Measurements from ENCODE around the gene AFG3L2. TPM values are rescaled to one million over a fixed set of nuclear protein-coding genes. Genes with fewer than 3 reads are reported as not detected.

Gene AFG3L2
- total and polyA plus RNA-seq, 2 experiments from 2014 or later, result 50.3 to 105 TPM

DNA sequence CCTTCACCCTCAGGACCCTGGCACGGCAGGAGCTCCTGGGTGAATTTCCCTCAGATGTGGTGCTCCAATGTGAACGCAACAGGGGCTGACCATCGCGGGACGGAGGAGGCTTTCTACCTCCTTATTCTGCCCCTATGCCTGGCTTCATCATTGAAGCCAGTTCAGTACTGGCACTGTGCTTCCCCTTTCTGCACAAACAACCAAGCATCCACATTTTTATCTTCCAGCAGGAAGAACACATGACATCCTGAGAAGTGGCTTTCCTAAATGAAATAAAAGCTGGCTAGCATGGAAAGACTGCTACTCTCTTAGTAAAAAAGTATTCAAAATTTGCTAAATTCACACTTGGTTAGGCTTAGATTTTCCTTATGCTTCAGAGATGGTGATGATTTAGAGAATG lies 24.8 kb downstream of the AFG3L2 start:
- Mint-ChIP-seq H3K27me3 (ENCODE audit: insufficient read depth, low read depth, poor library complexity) (peaks cover 7% of the 10 kb centered on the region), H3K36me3 (ENCODE audit: low read depth) (peaks cover 85% of the 10 kb centered on the region)
- H3K36me3 ChIP-seq (ENCODE audit: insufficient read depth), result peaks cover 52% of the 10 kb centered on the region

More for the DNA sequence above, 24.8 kb downstream of the AFG3L2 start:
- Histone ChIP-seq H4K20me1 (replicated peaks; ENCODE audit: insufficient read depth) (no peaks in the 10 kb centered on the region; the same call in 1 of the 2 replicates), H3K27ac (ENCODE audit: low read depth) (no peak overlapping the region), H3K27me3 (ENCODE audit: insufficient read depth) (no peaks in the 10 kb centered on the region), H2AFZ (no peak overlapping the region), H3K9me2 (ENCODE audit: insufficient read depth) (no peaks in the 10 kb centered on the region), H3K4me1 (ENCODE audit: insufficient read depth) (no peaks in the 10 kb centered on the region), H3K79me2 (replicated peaks; ENCODE audit: insufficient read depth) (peaks cover 7% of the 10 kb centered on the region), H3K4me3 (no peak overlapping the region), H3K4me2 (no peak overlapping the region), H3F3A (replicated peaks; ENCODE audit: low read depth) (peaks cover 8% of the 10 kb centered on the region; the same call in 1 of the 2 replicates)
- Mint-ChIP-seq H3K4me3 (no peak overlapping the region), H3K9me3 (no peaks in the 10 kb centered on the region), H3K4me1 (no peaks in the 10 kb centered on the region), H3K27ac (no peak overlapping the region)
- TF ChIP-seq CREB1 (CRISPR knock-in tag; IDR thresholded peaks at IDR 0.05; ENCODE audit: low read depth) (no peak), CTCF (conservative IDR thresholded peaks at IDR 0.05; ENCODE audit: low read depth in 2 of 2) (no peak), EZH2phosphoT487 (IDR thresholded peaks at IDR 0.05; ENCODE audit: unreplicated experiment) (no peak), POLR2AphosphoS5 (IDR thresholded peaks at IDR 0.05; ENCODE audit: low read depth) (no peak), ETS1 (IDR thresholded peaks at IDR 0.05) (no peak), STAT1 (IDR thresholded peaks at IDR 0.05; ENCODE audit: unreplicated experiment) (no peak), ZNF114 (CRISPR knock-in tag; IDR thresholded peaks at IDR 0.05) (no peak), EZH2 (IDR thresholded peaks at IDR 0.05; ENCODE audit: low read depth, unreplicated experiment) (no peak), REST (IDR thresholded peaks at IDR 0.05; ENCODE audit: unreplicated experiment) (no peak), ZNF331 (CRISPR knock-in tag; IDR thresholded peaks at IDR 0.05; ENCODE audit: low read depth) (no peak), JUNB (IDR thresholded peaks at IDR 0.05; ENCODE audit: unreplicated experiment) (no peak), NANOG (IDR thresholded peaks at IDR 0.05; ENCODE audit: borderline replicate concordance) (no peak)
- TF ChIP-seq, protein P1, sequence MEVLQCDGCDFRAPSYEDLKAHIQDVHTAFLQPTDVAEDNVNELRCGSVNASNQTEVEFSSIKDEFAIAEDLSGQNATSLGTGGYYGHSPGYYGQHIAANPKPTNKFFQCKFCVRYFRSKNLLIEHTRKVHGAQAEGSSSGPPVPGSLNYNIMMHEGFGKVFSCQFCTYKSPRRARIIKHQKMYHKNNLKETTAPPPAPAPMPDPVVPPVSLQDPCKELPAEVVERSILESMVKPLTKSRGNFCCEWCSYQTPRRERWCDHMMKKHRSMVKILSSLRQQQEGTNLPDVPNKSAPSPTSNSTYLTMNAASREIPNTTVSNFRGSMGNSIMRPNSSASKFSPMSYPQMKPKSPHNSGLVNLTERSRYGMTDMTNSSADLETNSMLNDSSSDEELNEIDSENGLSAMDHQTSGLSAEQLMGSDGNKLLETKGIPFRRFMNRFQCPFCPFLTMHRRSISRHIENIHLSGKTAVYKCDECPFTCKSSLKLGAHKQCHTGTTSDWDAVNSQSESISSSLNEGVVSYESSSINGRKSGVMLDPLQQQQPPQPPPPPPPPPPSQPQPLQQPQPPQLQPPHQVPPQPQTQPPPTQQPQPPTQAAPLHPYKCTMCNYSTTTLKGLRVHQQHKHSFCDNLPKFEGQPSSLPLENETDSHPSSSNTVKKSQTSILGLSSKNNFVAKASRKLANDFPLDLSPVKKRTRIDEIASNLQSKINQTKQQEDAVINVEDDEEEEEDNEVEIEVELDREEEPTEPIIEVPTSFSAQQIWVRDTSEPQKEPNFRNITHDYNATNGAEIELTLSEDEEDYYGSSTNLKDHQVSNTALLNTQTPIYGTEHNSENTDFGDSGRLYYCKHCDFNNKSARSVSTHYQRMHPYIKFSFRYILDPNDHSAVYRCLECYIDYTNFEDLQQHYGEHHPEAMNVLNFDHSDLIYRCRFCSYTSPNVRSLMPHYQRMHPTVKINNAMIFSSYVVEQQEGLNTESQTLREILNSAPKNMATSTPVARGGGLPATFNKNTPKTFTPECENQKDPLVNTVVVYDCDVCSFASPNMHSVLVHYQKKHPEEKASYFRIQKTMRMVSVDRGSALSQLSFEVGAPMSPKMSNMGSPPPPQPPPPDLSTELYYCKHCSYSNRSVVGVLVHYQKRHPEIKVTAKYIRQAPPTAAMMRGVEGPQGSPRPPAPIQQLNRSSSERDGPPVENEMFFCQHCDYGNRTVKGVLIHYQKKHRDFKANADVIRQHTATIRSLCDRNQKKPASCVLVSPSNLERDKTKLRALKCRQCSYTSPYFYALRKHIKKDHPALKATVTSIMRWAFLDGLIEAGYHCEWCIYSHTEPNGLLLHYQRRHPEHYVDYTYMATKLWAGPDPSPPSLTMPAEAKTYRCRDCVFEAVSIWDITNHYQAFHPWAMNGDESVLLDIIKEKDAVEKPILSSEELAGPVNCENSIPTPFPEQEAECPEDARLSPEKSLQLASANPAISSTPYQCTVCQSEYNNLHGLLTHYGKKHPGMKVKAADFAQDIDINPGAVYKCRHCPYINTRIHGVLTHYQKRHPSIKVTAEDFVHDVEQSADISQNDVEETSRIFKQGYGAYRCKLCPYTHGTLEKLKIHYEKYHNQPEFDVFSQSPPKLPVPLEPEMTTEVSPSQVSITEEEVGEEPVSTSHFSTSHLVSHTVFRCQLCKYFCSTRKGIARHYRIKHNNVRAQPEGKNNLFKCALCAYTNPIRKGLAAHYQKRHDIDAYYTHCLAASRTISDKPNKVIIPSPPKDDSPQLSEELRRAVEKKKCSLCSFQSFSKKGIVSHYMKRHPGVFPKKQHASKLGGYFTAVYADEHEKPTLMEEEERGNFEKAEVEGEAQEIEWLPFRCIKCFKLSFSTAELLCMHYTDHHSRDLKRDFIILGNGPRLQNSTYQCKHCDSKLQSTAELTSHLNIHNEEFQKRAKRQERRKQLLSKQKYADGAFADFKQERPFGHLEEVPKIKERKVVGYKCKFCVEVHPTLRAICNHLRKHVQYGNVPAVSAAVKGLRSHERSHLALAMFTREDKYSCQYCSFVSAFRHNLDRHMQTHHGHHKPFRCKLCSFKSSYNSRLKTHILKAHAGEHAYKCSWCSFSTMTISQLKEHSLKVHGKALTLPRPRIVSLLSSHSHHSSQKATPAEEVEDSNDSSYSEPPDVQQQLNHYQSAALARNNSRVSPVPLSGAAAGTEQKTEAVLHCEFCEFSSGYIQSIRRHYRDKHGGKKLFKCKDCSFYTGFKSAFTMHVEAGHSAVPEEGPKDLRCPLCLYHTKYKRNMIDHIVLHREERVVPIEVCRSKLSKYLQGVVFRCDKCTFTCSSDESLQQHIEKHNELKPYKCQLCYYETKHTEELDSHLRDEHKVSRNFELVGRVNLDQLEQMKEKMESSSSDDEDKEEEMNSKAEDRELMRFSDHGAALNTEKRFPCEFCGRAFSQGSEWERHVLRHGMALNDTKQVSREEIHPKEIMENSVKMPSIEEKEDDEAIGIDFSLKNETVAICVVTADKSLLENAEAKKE (CRISPR knock-in tag; IDR thresholded peaks at IDR 0.05), result no peak
- ATAC-seq (no peak), DNase-seq (ENCODE audit: low spot score) (no peak)
